GM12875 (cell line): Measurements from ENCODE around the gene B3GALNT2.

Experiments used
- H3K4me3 ChIP-seq: one replicate; pipeline ENCODE4 v1.5.1; 2011; ENCODE audit warnings: low read depth, low read length, control low read depth
- CTCF ChIP-seq: IDR thresholded peaks from 2 replicates; pipeline ENCODE4 v1.5.1; 2011; ENCODE audit warnings: low read depth, mild to moderate bottlenecking, control low read depth, inconsistent platforms, low read length, moderate library complexity, borderline replicate concordance; ENCODE audit not compliant: insufficient read depth

The B3GALNT2 gene

GRCh38 chr1:235426680-235427079 is 77.6 kb downstream of the B3GALNT2 start:
- no peak overlapping the region for H3K4me3 ChIP-seq
- TF ChIP-seq CTCF, result no peak

- TF ChIP-seq CTCF, result no peak
- no peak overlapping the region for H3K4me3 ChIP-seq
These were observed 78.1 kb downstream of the B3GALNT2 start for GRCh38 chr1:235426143-235426542.

- H3K4me3 ChIP-seq, result no peak overlapping the region
- no peak for TF ChIP-seq CTCF
These were observed 78.9 kb downstream of the B3GALNT2 start for GRCh38 chr1:235425357-235425756.

- no peak overlapping the region for H3K4me3 ChIP-seq
- no peak for TF ChIP-seq CTCF
These were observed 80.2 kb downstream of the B3GALNT2 start for GRCh38 chr1:235424092-235424491.

- TF ChIP-seq CTCF, result no peak
- no peak overlapping the region for H3K4me3 ChIP-seq
These were observed 81.0 kb downstream of the B3GALNT2 start for GRCh38 chr1:235423214-235423652.

GRCh38 chr1:235421751-235422150 is 82.5 kb downstream of the B3GALNT2 start:
- no peak overlapping the region for H3K4me3 ChIP-seq
- no peak for TF ChIP-seq CTCF

GRCh38 chr1:235417086-235417697 is 87.1 kb downstream of the B3GALNT2 start:
- H3K4me3 ChIP-seq, result no peak overlapping the region
- peak; percentile 74 for TF ChIP-seq CTCF
